Keratinocyte (primary cell): ENCODE results near the gene CENPL. TPM values are rescaled to one million over a fixed set of nuclear protein-coding genes. Genes with fewer than 3 reads are reported as not detected.

ENCODE experiments used
- DNase-seq: peaks from one replicate; pipeline ENCODE4 v3.0.0-alpha.2; 2011; ENCODE audit warnings: low read depth, missing footprints, low spot score
- FAIRE-seq: peaks from 2 replicates; lab custom pipeline; 2011; peaks lifted over from hg19 to GRCh38; lab: Jason Lieb, UNC
- H2AFZ ChIP-seq: 2 replicates; pipeline ENCODE4 v1.6.0; 2012; ENCODE audit warnings: low read length, control low read depth, inconsistent platforms; ENCODE audit not compliant: control insufficient read depth
- H3K27ac ChIP-seq: 2 replicates; pipeline ENCODE4 v1.5.1; 2011; ENCODE audit warnings: low read length; ENCODE audit not compliant: control insufficient read depth, insufficient read depth
- H3K27me3 ChIP-seq: 3 replicates; pipeline ENCODE4 v1.6.0; 2011; ENCODE audit warnings: low read length; ENCODE audit not compliant: control insufficient read depth, insufficient read depth; ENCODE audit errors: extremely low read depth
- H3K36me3 ChIP-seq, 2 experiments: 2 replicates in 1 of 2; 3 replicates in 1 of 2; pipeline ENCODE4 v1.5.1; 2011; ENCODE audit warnings: low read length in 2 of 2, mild to moderate bottlenecking in 1 of 2; ENCODE audit not compliant: control insufficient read depth in 2 of 2, insufficient read depth in 2 of 2; ENCODE audit errors: extremely low read depth in 1 of 2
- H3K4me1 ChIP-seq: 3 replicates; pipeline ENCODE4 v1.5.1; 2011; ENCODE audit warnings: low read length; ENCODE audit not compliant: control insufficient read depth, insufficient read depth; ENCODE audit errors: extremely low read depth
- H3K4me2 ChIP-seq: 3 replicates; pipeline ENCODE4 v1.6.0; 2011; ENCODE audit warnings: low read depth, low read length; ENCODE audit not compliant: control insufficient read depth, insufficient read depth; ENCODE audit errors: extremely low read depth
- H3K4me3 ChIP-seq, 3 experiments: fragments of 200-600 bp in 1 of 3; sonication (generic) in 1 of 3; 2 replicates in 2 of 3; 3 replicates in 1 of 3; pipeline ENCODE4 v1.5.1; 2011 to 2016; ENCODE audit warnings: low read length in 3 of 3, mild to moderate bottlenecking in 3 of 3, control low read depth in 2 of 3, inconsistent platforms in 1 of 3, low read depth in 1 of 3, mixed read lengths in 1 of 3, mixed run types in 1 of 3, moderate library complexity in 1 of 3; ENCODE audit not compliant: control insufficient read depth in 2 of 3, insufficient read depth in 2 of 3; ENCODE audit errors: extremely low read depth in 1 of 3
- H3K79me2 ChIP-seq: 2 replicates; pipeline ENCODE4 v1.6.0; 2012; ENCODE audit warnings: low read length; ENCODE audit not compliant: control insufficient read depth, insufficient read depth
- H3K9ac ChIP-seq: 3 replicates; pipeline ENCODE4 v1.6.0; 2011; ENCODE audit warnings: low read length; ENCODE audit not compliant: control insufficient read depth, insufficient read depth; ENCODE audit errors: extremely low read depth
- H3K9me1 ChIP-seq: 3 replicates; pipeline ENCODE4 v1.6.0; 2011; ENCODE audit warnings: low read length; ENCODE audit not compliant: control insufficient read depth, insufficient read depth; ENCODE audit errors: extremely low read depth
- H3K9me3 ChIP-seq: 2 replicates; pipeline ENCODE4 v1.5.1; 2012; ENCODE audit warnings: low read depth, low read length; ENCODE audit not compliant: control insufficient read depth
- H4K20me1 ChIP-seq: 3 replicates; pipeline ENCODE4 v1.6.0; 2011; ENCODE audit warnings: low read length; ENCODE audit not compliant: control insufficient read depth, insufficient read depth; ENCODE audit errors: extremely low read depth
- CTCF ChIP-seq, 3 experiments: IDR thresholded peaks in 1 of 3; conservative IDR thresholded peaks in 1 of 3; optimal IDR thresholded peaks in 1 of 3; 2 replicates in 2 of 3; 3 replicates in 1 of 3; pipeline versions ENCODE3 to v1.5.1; 2011; ENCODE audit warnings: low read length in 3 of 3, mild to moderate bottlenecking in 3 of 3, moderate library complexity in 2 of 3, control low read depth in 1 of 3, inconsistent platforms in 1 of 3; ENCODE audit not compliant: insufficient read depth in 2 of 3; ENCODE audit errors: extremely low read depth in 1 of 3
- EZH2 ChIP-seq: IDR thresholded peaks from one replicate; pipeline ENCODE4 v1.6.1; 2012; ENCODE audit warnings: inconsistent platforms, mild to moderate bottlenecking, low read length, moderate library complexity
- dilution Hi-C: fragments of 300-500 bp; cut with MboI; formaldehyde crosslinking; loops from one replicate; pipeline ENCODE4 v1.7.0; 2020; ENCODE audit warnings: low sequenced_read_pairs; ENCODE audit not compliant: extremely low pct_ligation_motif_present
- polyA plus RNA-seq, 5 experiments: library from polyadenylated mRNA; depleted of rRNA in 3 of 5; stranded (reverse) in 3 of 5; stranded (forward) in 1 of 5; unstranded in 1 of 5; fragments of >200 nt; gene quantifications; 1 replicate in 1 of 5; 2 replicates in 3 of 5; 3 replicates in 1 of 5; pipeline versions ENCODE4 v1.2.1 to v1.2.3, GENCODE V29; 2011 to 2012; ENCODE audit warnings: missing spikeins in 2 of 5, low read depth in 1 of 5, low replicate concordance in 1 of 5

CENPL gene
- polyA plus RNA-seq, 1 donor (not counting 4 experiments of a cell fraction or from before 2014, with no cell fraction given) = 9.4 TPM

GRCh38 chr1:173857363-173857917 lies 32.8 kb upstream of the CENPL start:
- Histone ChIP-seq H3K9me3 (no peaks in the 10 kb centered on the region), H3K4me1 (no peaks in the 10 kb centered on the region), H3K4me2 (no peak overlapping the region), H3K9me1 (no peaks in the 10 kb centered on the region), H3K27ac (no peak overlapping the region), H3K27me3 (no peaks in the 10 kb centered on the region), H3K79me2 (no peaks in the 10 kb centered on the region), H3K4me3 (no peak overlapping the region), H4K20me1 (no peaks in the 10 kb centered on the region), H3K36me3 (peaks cover 5 to 14% of the 10 kb centered on the region in 2 experiments), H3K9ac (no peak overlapping the region), H2AFZ (no peak overlapping the region)
- no peak for DNase-seq
- dilution Hi-C loops = no loop called here
- no peak for FAIRE-seq
- TF ChIP-seq CTCF (optimal IDR thresholded peaks at IDR 0.05 in 1 of 3, IDR thresholded peaks at IDR 0.05 in 1 of 3, conservative IDR thresholded peaks at IDR 0.05 in 1 of 3; ENCODE audit: extremely low read depth in 1 of 3, insufficient read depth in 2 of 3, low read length in 3 of 3) (no peak), EZH2 (no peak)

GRCh38 chr1:173856903-173857302 lies 32.2 kb upstream of the CENPL start:
- Histone ChIP-seq H3K4me2 (no peak overlapping the region), H3K9me3 (no peaks in the 10 kb centered on the region), H3K27me3 (no peaks in the 10 kb centered on the region), H3K27ac (no peak overlapping the region), H3K4me3 (no peak overlapping the region), H3K9me1 (no peaks in the 10 kb centered on the region), H3K79me2 (no peaks in the 10 kb centered on the region), H3K36me3 (peaks cover 5 to 16% of the 10 kb centered on the region in 2 experiments), H2AFZ (no peak overlapping the region), H4K20me1 (no peaks in the 10 kb centered on the region), H3K9ac (no peak overlapping the region), H3K4me1 (no peaks in the 10 kb centered on the region)
- no peak for TF ChIP-seq CTCF (optimal IDR thresholded peaks at IDR 0.05 in 1 of 3, IDR thresholded peaks at IDR 0.05 in 1 of 3, conservative IDR thresholded peaks at IDR 0.05 in 1 of 3; ENCODE audit: extremely low read depth in 1 of 3, insufficient read depth in 2 of 3, low read length in 3 of 3)
- TF ChIP-seq EZH2 = no peak
- DNase-seq (no peak), FAIRE-seq (no peak)
- dilution Hi-C loops = no loop called here
